ENCODE measurements around the gene ABCB11.
"Not testable (repeated sequence)": the region's sequence is repeated elsewhere in the genome, so short reads cannot be mapped to it uniquely, and the experiment has no call there.

Gene ABCB11

GRCh38 chr2:168969865-168970264 is 61.3 kb downstream of the ABCB11 start:
- no peak for DNase-seq

- DNase-seq: no peak
These were observed 62.8 kb downstream of the ABCB11 start for GRCh38 chr2:168968342-168968741.

- DNase-seq: no peak
These were observed 66.8 kb downstream of the ABCB11 start for GRCh38 chr2:168964251-168964807.

GRCh38 chr2:168962636-168963035 is 68.5 kb downstream of the ABCB11 start:
- DNase-seq: no peak

GRCh38 chr2:168961450-168962229 is 69.5 kb downstream of the ABCB11 start:
- DNase-seq: no peak

- DNase-seq: no peak
These were observed 74.7 kb downstream of the ABCB11 start for GRCh38 chr2:168956392-168956791.

- DNase-seq: no peak
These were observed 75.8 kb downstream of the ABCB11 start for GRCh38 chr2:168955321-168955720.

- DNase-seq: no peak
These were observed 76.9 kb downstream of the ABCB11 start for GRCh38 chr2:168954256-168954655.

- DNase-seq: no peak
These were observed 78.7 kb downstream of the ABCB11 start for GRCh38 chr2:168952424-168952823.

GRCh38 chr2:168951871-168952270 is 79.3 kb downstream of the ABCB11 start:
- DNase-seq: no peak

GRCh38 chr2:168949324-168949723 is 81.8 kb downstream of the ABCB11 start:
- DNase-seq: no peak

- no peak for DNase-seq
These were observed 82.4 kb downstream of the ABCB11 start for GRCh38 chr2:168948621-168949212.

GRCh38 chr2:168945508-168945907 is 85.6 kb downstream of the ABCB11 start:
- no peak for DNase-seq

- no peak for DNase-seq
These were observed 87.1 kb downstream of the ABCB11 start for GRCh38 chr2:168944065-168944464.

GRCh38 chr2:168941297-168941696 is 89.8 kb downstream of the ABCB11 start:
- no peak for DNase-seq

GRCh38 chr2:168939918-168940317 is 91.2 kb downstream of the ABCB11 start:
- DNase-seq: no peak

- no peak for DNase-seq
These were observed 92.1 kb downstream of the ABCB11 start for GRCh38 chr2:168939061-168939460.

- DNase-seq: no peak
These were observed 95.1 kb downstream of the ABCB11 start for GRCh38 chr2:168935810-168936581.

- no peak for DNase-seq
These were observed 96.3 kb downstream of the ABCB11 start for GRCh38 chr2:168934826-168935225.

GRCh38 chr2:168932174-168932573 is 99.0 kb downstream of the ABCB11 start:
- DNase-seq: not testable (repeated sequence)

GRCh38 chr2:168930242-168930641 is 100.9 kb downstream of the ABCB11 start:
- no peak for DNase-seq

- no peak for DNase-seq
These were observed 102.1 kb downstream of the ABCB11 start for GRCh38 chr2:168929031-168929430.

GRCh38 chr2:168928113-168928831 is 102.9 kb downstream of the ABCB11 start:
- no peak for DNase-seq

All from stimulated activated CD4-positive, alpha-beta T cell treated with anti-CD3 and anti-CD28 coated beads, Interleukin-4, amount 100 ng/mL, for 1 hour (primary cell).